ENCODE measurements around the gene SCRN3. TPM values are rescaled to one million over a fixed set of nuclear protein-coding genes. Genes with fewer than 3 reads are reported as not detected.

The SCRN3 gene
- total and polyA plus RNA-seq, 2 of the 4 experiments (the other 2 are of a cell fraction) = 9.9 to 11.4 TPM

- no peak overlapping the region for H2AK5ac ChIP-seq (ENCODE audit: low read depth, low read length)
- H3K79me1 ChIP-seq (ENCODE audit: low read depth in 1 of 2, low read length in 2 of 2) = no peaks in the 10 kb centered on the region
- H3K18ac ChIP-seq (ENCODE audit: low read depth, low read length) = no peak overlapping the region
- H2BK120ac ChIP-seq (ENCODE audit: low read depth, low read length) = no peak overlapping the region
- POLR2A ChIA-PET (ENCODE audit: unreplicated experiment) = no interaction called here
- no peak overlapping the region for H3K4ac ChIP-seq (ENCODE audit: low read depth, low read length)
- H2AFZ ChIP-seq (replicated peaks; ENCODE audit: low read length, poor library complexity) = no peak overlapping the region
- no peak overlapping the region for H3K14ac ChIP-seq (replicated peaks; ENCODE audit: low read depth, low read length)
- no peak overlapping the region for H3K9ac ChIP-seq (ENCODE audit: low read depth, low read length)
- no peak for ATAC-seq (ENCODE audit: low read depth)
- CTCF ChIA-PET = no interaction called here
- H4K91ac ChIP-seq (ENCODE audit: insufficient read depth, low read depth, low read length) = no peak overlapping the region
- H2BK20ac ChIP-seq (ENCODE audit: low read depth, low read length) = no peak overlapping the region
- H3K4me3 ChIP-seq (ENCODE audit: insufficient read depth, low read depth, low read length) = no peak overlapping the region
- no peaks in the 10 kb centered on the region for H4K20me1 ChIP-seq (ENCODE audit: insufficient read depth, low read length)
- H2AK9ac ChIP-seq (replicated peaks; ENCODE audit: low read depth, low read length, poor library complexity) = no peak overlapping the region
- H3K56ac ChIP-seq (ENCODE audit: extremely low read depth, insufficient read depth, low read length) = no peak overlapping the region
- BruUV-seq (replicated peaks) = no TSS peak
- dilution Hi-C loops (cut with HindIII; ENCODE audit: low sequenced_read_pairs, unreplicated experiment) (no loop called here), intact Hi-C loops (cut with micrococcal nuclease) (no loop called here), in situ Hi-C loops (cut with MboI; ENCODE audit: low sequenced_read_pairs) (no loop called here)
- no peak for DNase-seq
- H2BK5ac ChIP-seq (ENCODE audit: low read depth, low read length, poor library complexity, severe bottlenecking) = no peak overlapping the region
- WGBS, 2 experiments (ENCODE audit: extremely low coverage in 2 of 2, insufficient read length in 1 of 2) = no CpG with 5 or more reads among the region's 1 CpG
- no peak overlapping the region for H4K5ac ChIP-seq (ENCODE audit: low read depth, low read length)
- H2BK15ac ChIP-seq (ENCODE audit: low read depth, low read length) = no peak overlapping the region
- H4K8ac ChIP-seq (ENCODE audit: low read depth in 2 of 2, low read length in 2 of 2) = no peak overlapping the region
- no peak overlapping the region for H3K23ac ChIP-seq (ENCODE audit: low read depth, low read length)
- no peak overlapping the region for H3K27ac ChIP-seq (ENCODE audit: insufficient read depth, low read length)
- no peaks in the 10 kb centered on the region; the same call in 1 of the 2 replicates for H3K9me1 ChIP-seq (ENCODE audit: insufficient read depth, low read length)
- H3K4me1 ChIP-seq (ENCODE audit: control insufficient read depth, insufficient read depth, low read length) = peaks cover 5% of the 10 kb centered on the region
- no peaks in the 10 kb centered on the region for H3K9me3 ChIP-seq (ENCODE audit: control insufficient read depth, insufficient read depth, low read length)
- H3K36me3 ChIP-seq (ENCODE audit: control insufficient read depth, insufficient read depth, low read length) = no peaks in the 10 kb centered on the region
- TF ChIP-seq, protein P1, sequence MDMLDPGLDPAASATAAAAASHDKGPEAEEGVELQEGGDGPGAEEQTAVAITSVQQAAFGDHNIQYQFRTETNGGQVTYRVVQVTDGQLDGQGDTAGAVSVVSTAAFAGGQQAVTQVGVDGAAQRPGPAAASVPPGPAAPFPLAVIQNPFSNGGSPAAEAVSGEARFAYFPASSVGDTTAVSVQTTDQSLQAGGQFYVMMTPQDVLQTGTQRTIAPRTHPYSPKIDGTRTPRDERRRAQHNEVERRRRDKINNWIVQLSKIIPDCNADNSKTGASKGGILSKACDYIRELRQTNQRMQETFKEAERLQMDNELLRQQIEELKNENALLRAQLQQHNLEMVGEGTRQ (IDR thresholded peaks at IDR 0.05; ENCODE audit: low read depth, low read length) = no peak
- no peak for TF ChIP-seq MAFK (IDR thresholded peaks at IDR 0.05; ENCODE audit: low read depth, low read length)
- no peak for TF ChIP-seq CHD1 (IDR thresholded peaks at IDR 0.05; ENCODE audit: low read depth, low read length)
- TF ChIP-seq MXI1 (IDR thresholded peaks at IDR 0.05; ENCODE audit: borderline replicate concordance, low read depth, low read length) = no peak
- TF ChIP-seq CEBPB (IDR thresholded peaks at IDR 0.05; ENCODE audit: low read depth, low read length) = no peak
- TF ChIP-seq, protein P2, sequence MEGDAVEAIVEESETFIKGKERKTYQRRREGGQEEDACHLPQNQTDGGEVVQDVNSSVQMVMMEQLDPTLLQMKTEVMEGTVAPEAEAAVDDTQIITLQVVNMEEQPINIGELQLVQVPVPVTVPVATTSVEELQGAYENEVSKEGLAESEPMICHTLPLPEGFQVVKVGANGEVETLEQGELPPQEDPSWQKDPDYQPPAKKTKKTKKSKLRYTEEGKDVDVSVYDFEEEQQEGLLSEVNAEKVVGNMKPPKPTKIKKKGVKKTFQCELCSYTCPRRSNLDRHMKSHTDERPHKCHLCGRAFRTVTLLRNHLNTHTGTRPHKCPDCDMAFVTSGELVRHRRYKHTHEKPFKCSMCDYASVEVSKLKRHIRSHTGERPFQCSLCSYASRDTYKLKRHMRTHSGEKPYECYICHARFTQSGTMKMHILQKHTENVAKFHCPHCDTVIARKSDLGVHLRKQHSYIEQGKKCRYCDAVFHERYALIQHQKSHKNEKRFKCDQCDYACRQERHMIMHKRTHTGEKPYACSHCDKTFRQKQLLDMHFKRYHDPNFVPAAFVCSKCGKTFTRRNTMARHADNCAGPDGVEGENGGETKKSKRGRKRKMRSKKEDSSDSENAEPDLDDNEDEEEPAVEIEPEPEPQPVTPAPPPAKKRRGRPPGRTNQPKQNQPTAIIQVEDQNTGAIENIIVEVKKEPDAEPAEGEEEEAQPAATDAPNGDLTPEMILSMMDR (conservative IDR thresholded peaks at IDR 0.05; ENCODE audit: low read depth, low read length) = no peak
- TF ChIP-seq, protein P3, sequence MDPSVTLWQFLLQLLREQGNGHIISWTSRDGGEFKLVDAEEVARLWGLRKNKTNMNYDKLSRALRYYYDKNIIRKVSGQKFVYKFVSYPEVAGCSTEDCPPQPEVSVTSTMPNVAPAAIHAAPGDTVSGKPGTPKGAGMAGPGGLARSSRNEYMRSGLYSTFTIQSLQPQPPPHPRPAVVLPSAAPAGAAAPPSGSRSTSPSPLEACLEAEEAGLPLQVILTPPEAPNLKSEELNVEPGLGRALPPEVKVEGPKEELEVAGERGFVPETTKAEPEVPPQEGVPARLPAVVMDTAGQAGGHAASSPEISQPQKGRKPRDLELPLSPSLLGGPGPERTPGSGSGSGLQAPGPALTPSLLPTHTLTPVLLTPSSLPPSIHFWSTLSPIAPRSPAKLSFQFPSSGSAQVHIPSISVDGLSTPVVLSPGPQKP (IDR thresholded peaks at IDR 0.05; ENCODE audit: borderline replicate concordance, low read depth, low read length) = no peak
- TF ChIP-seq BHLHE40 (IDR thresholded peaks at IDR 0.05; ENCODE audit: low read depth, low read length) = no peak
- TF ChIP-seq RCOR1 (IDR thresholded peaks at IDR 0.05; ENCODE audit: insufficient replicate concordance, low read length) = no peak
- no peak for TF ChIP-seq RAD21 (IDR thresholded peaks at IDR 0.05; ENCODE audit: low read length)
- TF ChIP-seq MAZ (IDR thresholded peaks at IDR 0.05; ENCODE audit: borderline replicate concordance, low read depth, low read length) = no peak
- H3K4me2 ChIP-seq (ENCODE audit: low read depth, low read length) = no peak overlapping the region
- no peaks in the 10 kb centered on the region for H3K27me3 ChIP-seq (ENCODE audit: control insufficient read depth, insufficient read depth, low read length)
These were observed 36.4 kb downstream of the SCRN3 start for GRCh38 chr2:174431902-174432301.

Data from IMR-90 (cell line).